ENCODE measurements around the gene TUBA4A. TPM values are rescaled to one million over a fixed set of nuclear protein-coding genes. Genes with fewer than 3 reads are reported as not detected.

The TUBA4A gene
- total and polyA plus RNA-seq, 2 of the 8 experiments (the other 6 are each of a cell fraction or from before 2014, with no cell fraction given), result 67.3 to 172 TPM

DNA sequence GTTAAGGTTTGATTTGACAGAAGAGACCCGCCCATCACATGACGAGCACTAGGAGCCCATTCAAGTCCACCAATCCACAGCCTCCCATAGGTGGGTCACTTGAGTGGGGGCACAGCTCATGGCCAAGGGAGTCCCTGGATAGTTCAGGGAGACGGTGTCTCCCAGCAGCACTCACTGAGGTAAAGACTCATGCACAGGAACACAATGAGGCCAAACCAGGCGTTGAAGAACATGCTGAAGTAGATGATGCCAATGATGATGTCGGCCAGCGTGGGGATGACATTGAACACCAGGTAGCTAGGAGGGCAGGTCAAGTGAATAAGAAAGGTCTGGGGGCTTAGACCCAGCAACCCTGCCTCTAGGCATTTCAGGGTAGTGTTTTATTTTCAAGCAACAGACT, 38.9 kb downstream of the TUBA4A start:
- H3K4ac ChIP-seq (replicated peaks; ENCODE audit: insufficient read length, low read depth, low read length), result no peak overlapping the region
- H2BK20ac ChIP-seq (ENCODE audit: low read length), result no peak overlapping the region
- peaks cover 0 to 2% of the 10 kb centered on the region in 2 experiments for H4K20me1 ChIP-seq (replicated peaks in 1 of 2; ENCODE audit: control insufficient read depth in 1 of 2, insufficient read depth in 2 of 2, low read length in 2 of 2)
- no peak overlapping the region for H2BK15ac ChIP-seq (ENCODE audit: low read length)
- H3K27me3 ChIP-seq (replicated peaks in 1 of 4; ENCODE audit: control insufficient read depth in 3 of 4, extremely low read depth in 1 of 4, insufficient read depth in 3 of 4, low read length in 3 of 4), result no peaks in the 10 kb centered on the region; a peak in 1 of 7 replicates
- H3K79me1 ChIP-seq (ENCODE audit: low read depth, low read length), result no peaks in the 10 kb centered on the region
- no peak overlapping the region for H3K18ac ChIP-seq (ENCODE audit: extremely low read depth, low read length)
- no peak overlapping the region for H4K5ac ChIP-seq (ENCODE audit: insufficient read length, low read depth, low read length)
- no peak overlapping the region for H3K4me2 ChIP-seq (ENCODE audit: insufficient read depth in 1 of 2, low read depth in 2 of 2, low read length in 2 of 2)
- POLR2A ChIA-PET (ENCODE audit: partially characterized antibody), result interaction anchor here (1.1 to 14.0 kb wide), 2 partner anchors 11 to 33 kb away, joined by 4 to 190 read pairs; partner anchors contain the start of genes GLB1L, STK16, TUBA4A and TUBA4B
- no peak overlapping the region for H3K23ac ChIP-seq (ENCODE audit: insufficient read length)
- no peak overlapping the region for H2BK12ac ChIP-seq (ENCODE audit: low read depth, low read length)
- no peak overlapping the region for H2AK5ac ChIP-seq (ENCODE audit: low read depth, low read length)
- H3K56ac ChIP-seq (replicated peaks; ENCODE audit: insufficient read length, low read depth, low read length), result no peak overlapping the region
- H3K79me2 ChIP-seq (ENCODE audit: control insufficient read depth in 1 of 2, insufficient read depth in 2 of 2, low read length in 2 of 2), result no peaks in the 10 kb centered on the region
- FAIRE-seq (no peak), DNase-seq (ENCODE audit: low read depth in 1 of 2, low spot score in 2 of 2) (no peak)
- no peak overlapping the region for H3K14ac ChIP-seq (ENCODE audit: insufficient read length)
- WGBS, 2 experiments (ENCODE audit: extremely low coverage in 1 of 2, insufficient coverage in 1 of 2, insufficient read length in 1 of 2, insufficient replicate concordance in 2 of 2, low coverage in 1 of 2, low lambda C conversion rate in 2 of 2, missing lambda C conversion rate in 1 of 2), result 93% methylated on average over 6 of the region's 6 CpGs; no CpG with 5 or more reads in 1 of the 2 experiments
- no peak overlapping the region for H2BK5ac ChIP-seq (ENCODE audit: low read depth, low read length)
- no peak overlapping the region for H2AFZ ChIP-seq (ENCODE audit: low read length)
- CTCF ChIA-PET (ENCODE audit: partially characterized antibody), result interaction anchor here (0.8 to 1.8 kb wide), 2 partner anchors 30 to 34 kb away, joined by 3 to 4 read pairs; no protein-coding TSS in a partner anchor
- H3K4me1 ChIP-seq (replicated peaks in 1 of 4; ENCODE audit: control insufficient read depth in 3 of 4, insufficient read depth in 4 of 4, low read length in 3 of 4), result peaks cover 0 to 11% (median 6%) of the 10 kb centered on the region in 4 experiments; a peak in 3 of 7 replicates
- no peak overlapping the region for H2BK120ac ChIP-seq (replicated peaks; ENCODE audit: low read depth, low read length)
- peaks cover 14 to 51% (median 29%) of the 10 kb centered on the region in 4 experiments for H3K36me3 ChIP-seq (ENCODE audit: control insufficient read depth in 2 of 4, insufficient read depth in 4 of 4, low read length in 3 of 4)
- no peak overlapping the region for H3K27ac ChIP-seq (ENCODE audit: low read depth, low read length)
- H4K91ac ChIP-seq (replicated peaks; ENCODE audit: insufficient read length, low read length), result no peak overlapping the region
- peaks cover 14% of the 10 kb centered on the region for H3K23me2 ChIP-seq (ENCODE audit: low read depth, low read length)
- no peak overlapping the region for H3K9ac ChIP-seq (replicated peaks in 1 of 4; ENCODE audit: extremely low read depth in 1 of 4, low read depth in 3 of 4, low read length in 3 of 4)
- no peak overlapping the region for H4K8ac ChIP-seq (ENCODE audit: extremely low read depth, insufficient read depth, low read length)
- H3K9me3 ChIP-seq (ENCODE audit: insufficient read depth in 2 of 2, low read depth in 1 of 2, low read length in 1 of 2), result no peaks in the 10 kb centered on the region
- H3K4me3 ChIP-seq (ENCODE audit: extremely low read depth in 1 of 4, insufficient read depth in 2 of 4, low read depth in 3 of 4, low read length in 4 of 4), result no peak overlapping the region
- TF ChIP-seq SUZ12 (IDR thresholded peaks at IDR 0.05; ENCODE audit: low read length), result no peak

Data from H1 (cell line).